Measurements from ENCODE around the gene SLC22A9.

SLC22A9 gene

DNA sequence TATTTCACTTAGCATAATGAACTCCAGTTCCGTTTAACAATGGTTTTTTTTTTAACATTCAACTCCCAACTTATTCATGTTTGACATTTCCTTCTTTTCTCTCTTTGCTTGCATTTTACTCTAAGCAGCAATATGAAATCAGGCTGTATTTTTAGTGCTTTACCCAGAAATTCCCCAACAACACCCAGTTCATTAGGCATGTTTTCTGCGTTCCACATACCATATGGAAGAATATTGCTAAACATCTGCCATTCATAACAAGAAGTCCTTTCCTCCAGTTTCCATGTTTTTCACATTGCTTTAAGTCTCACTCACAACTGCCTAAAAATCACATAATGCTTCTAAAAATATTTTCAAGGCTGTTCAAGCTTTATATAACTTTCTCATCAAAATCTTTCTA, 75.5 kb downstream of the SLC22A9 start:
- no peak for DNase-seq

- DNase-seq: no peak
Measured at GRCh38 chr11:63445720-63446119, 76.1 kb downstream of the SLC22A9 start.

- no peak for DNase-seq
Measured at GRCh38 chr11:63448646-63449045, 79.1 kb downstream of the SLC22A9 start.

GRCh38 chr11:63459586-63459985, 90.0 kb downstream of the SLC22A9 start:
- no peak for DNase-seq

Data from activated CD8-positive, alpha-beta memory T cell treated with anti-CD3 and anti-CD28 coated beads for 24 hours (primary cell).